CD14-positive monocyte (primary cell): Measurements from ENCODE around the gene PEAK1. TPM values are rescaled to one million over a fixed set of nuclear protein-coding genes. Genes with fewer than 3 reads are reported as not detected.

Experiments used
- DNase-seq, 3 donors: peaks; one replicate each; pipeline ENCODE4 v3.0.0-alpha.2; 2011 to 2022
- H2AFZ ChIP-seq: 2 replicates; pipeline ENCODE4 v1.6.0; 2012; ENCODE audit warnings: mild to moderate bottlenecking, low read depth, low read length, inconsistent platforms; ENCODE audit not compliant: insufficient read depth, poor library complexity, severe bottlenecking
- H3K27ac ChIP-seq, 2 donors: 1 replicate in 1 of 2; 2 replicates in 1 of 2; pipeline ENCODE4 v1.5.1; 2012 to 2013; ENCODE audit warnings: low read length in 2 of 2, control low read depth in 1 of 2, inconsistent platforms in 1 of 2, low read depth in 1 of 2, mild to moderate bottlenecking in 1 of 2
- H3K27me3 ChIP-seq, 2 donors: one replicate each; pipeline versions ENCODE4 v1.6.0 to v1.6.1; 2011 to 2013; ENCODE audit warnings: low read length in 2 of 2; ENCODE audit not compliant: control insufficient read depth in 2 of 2, insufficient read depth in 2 of 2
- H3K36me3 ChIP-seq, 2 donors: replicated peaks in 1 of 2; 1 replicate in 1 of 2; 2 replicates in 1 of 2; pipeline versions ENCODE4 v1.5.1 to v1.6.1; 2012 to 2013; ENCODE audit warnings: low read length in 2 of 2, control low read depth in 1 of 2, inconsistent platforms in 1 of 2, mild to moderate bottlenecking in 1 of 2; ENCODE audit not compliant: insufficient read depth in 2 of 2, control insufficient read depth in 1 of 2
- H3K4me1 ChIP-seq, 2 donors: 1 replicate in 1 of 2; 2 replicates in 1 of 2; pipeline versions ENCODE4 v1.5.1 to v1.6.1; 2012 to 2013; ENCODE audit warnings: low read length in 2 of 2, control low read depth in 1 of 2, inconsistent platforms in 1 of 2, mild to moderate bottlenecking in 1 of 2, moderate library complexity in 1 of 2; ENCODE audit not compliant: insufficient read depth in 2 of 2, control insufficient read depth in 1 of 2
- H3K4me2 ChIP-seq: replicated peaks from 2 replicates; pipeline ENCODE3; 2012; ENCODE audit warnings: low read length, moderate library complexity, mild to moderate bottlenecking; ENCODE audit not compliant: poor library complexity, severe bottlenecking; ENCODE audit errors: extremely low read depth
- H3K4me3 ChIP-seq, 3 experiments: fragments of 200-600 bp in 1 of 3; sonication (generic) in 1 of 3; replicated peaks in 1 of 3; 1 replicate in 2 of 3; 2 replicates in 1 of 3; pipeline ENCODE4 v1.5.1; 2011 to 2013; ENCODE audit warnings: low read length in 3 of 3, mild to moderate bottlenecking in 3 of 3, control low read depth in 2 of 3, low read depth in 2 of 3, inconsistent platforms in 1 of 3, moderate library complexity in 1 of 3
- H3K79me2 ChIP-seq: 2 replicates; pipeline ENCODE4 v1.6.0; 2012; ENCODE audit warnings: mild to moderate bottlenecking, control low read depth, inconsistent platforms, low read length, moderate library complexity; ENCODE audit not compliant: insufficient read depth
- H3K9ac ChIP-seq: 2 replicates; pipeline ENCODE4 v1.6.0; 2017; ENCODE audit warnings: low read length, mild to moderate bottlenecking; ENCODE audit not compliant: insufficient read depth, poor library complexity, severe bottlenecking
- H3K9me3 ChIP-seq, 2 donors: replicated peaks in 1 of 2; 1 replicate in 1 of 2; 2 replicates in 1 of 2; pipeline versions ENCODE4 v1.5.1 to v1.6.1; 2012 to 2013; ENCODE audit warnings: low read length in 2 of 2, control low read depth in 1 of 2; ENCODE audit not compliant: control insufficient read depth in 1 of 2, insufficient read depth in 1 of 2
- H4K20me1 ChIP-seq: 2 replicates; pipeline ENCODE4 v1.6.0; 2012; ENCODE audit warnings: mild to moderate bottlenecking, low read length, control low read depth, moderate library complexity; ENCODE audit not compliant: insufficient read depth
- H3K27ac Mint-ChIP-seq, 7 donors: one replicate each; pipeline ENCODE4 v1.8.0; 2020; ENCODE audit warnings: mild to moderate bottlenecking in 7 of 7, mixed read lengths in 7 of 7, moderate library complexity in 6 of 7, inconsistent platforms in 2 of 7
- H3K27me3 Mint-ChIP-seq, 3 donors: one replicate each; pipeline ENCODE4 v1.8.0; 2021 to 2022; ENCODE audit warnings: low read depth in 3 of 3, mild to moderate bottlenecking in 3 of 3, mixed read lengths in 3 of 3, moderate library complexity in 3 of 3, inconsistent platforms in 1 of 3
- H3K36me3 Mint-ChIP-seq, 2 donors: one replicate each; pipeline ENCODE4 v1.8.0; 2020; ENCODE audit warnings: mixed read lengths in 2 of 2, inconsistent platforms in 1 of 2, mild to moderate bottlenecking in 1 of 2
- H3K4me1 Mint-ChIP-seq: one replicate; pipeline ENCODE4 v1.8.0; 2020; ENCODE audit warnings: mild to moderate bottlenecking, mixed read lengths
- H3K4me3 Mint-ChIP-seq, 2 donors: one replicate each; pipeline ENCODE4 v1.8.0; 2020; ENCODE audit warnings: mild to moderate bottlenecking in 2 of 2, mixed read lengths in 2 of 2, moderate library complexity in 1 of 2
- H3K9me3 Mint-ChIP-seq, 7 donors: one replicate each; pipeline ENCODE4 v1.8.0; 2020 to 2022; ENCODE audit warnings: mixed read lengths in 7 of 7, mild to moderate bottlenecking in 6 of 7, moderate library complexity in 6 of 7, inconsistent platforms in 2 of 7
- CTCF ChIP-seq: fragments of 200-600 bp; IDR thresholded peaks from one replicate; pipeline ENCODE4 v1.8.0; 2022; ENCODE audit warnings: antibody characterized with exemption, mild to moderate bottlenecking
- WGBS: methylation state at CpG from one replicate; pipeline ENCODE4 v1.1.5; 2013; ENCODE audit warnings: missing lambda C conversion rate; ENCODE audit not compliant: insufficient coverage; 5-methylcytosine and 5-hydroxymethylcytosine counted together
- intact Hi-C, 2 donors: fragments of 100-400 bp; cut with micrococcal nuclease; formaldehyde crosslinking; loops; one replicate each; pipeline versions ENCODE4 v1.15.0 to v1.15.1; 2023
- polyA plus RNA-seq, 3 donors: library from polyadenylated mRNA; depleted of rRNA in 1 of 3; unstranded in 2 of 3; stranded (reverse) in 1 of 3; fragments of 300-500 nt in 2 of 3; fragments of >200 nt in 1 of 3; fragmentation: Illumina TruSeq in 2 of 3; gene quantifications; 1 replicate in 2 of 3; 2 replicates in 1 of 3; pipeline ENCODE4 v1.2.3, GENCODE V29; 2012 to 2021

Gene PEAK1
- polyA plus RNA-seq, 3 donors = 0.85 to 8.7 (median 1.1) TPM

DNA sequence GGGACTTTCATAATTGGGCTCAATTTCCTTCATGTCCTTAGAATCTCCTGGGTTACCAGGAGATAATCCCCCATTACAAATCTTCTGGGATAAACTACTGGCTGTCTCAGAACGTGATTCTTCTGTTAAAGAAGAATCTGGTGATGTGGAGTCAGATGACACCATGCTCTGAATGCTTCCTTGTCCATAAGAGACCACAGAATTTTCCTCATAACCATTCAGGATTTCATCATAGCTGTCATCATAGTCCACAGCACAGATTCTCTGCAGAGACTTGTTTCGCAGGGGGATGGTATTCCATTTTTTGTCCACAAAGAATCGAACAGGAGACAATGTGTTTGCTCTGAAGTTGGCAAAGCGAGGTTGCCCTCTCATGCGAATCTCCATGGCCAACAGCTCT is 239.1 kb downstream of the PEAK1 start:
- no peaks in the 10 kb centered on the region for H3K36me3 ChIP-seq
- Mint-ChIP-seq H3K9me3 (no peaks in the 10 kb centered on the region), H3K27ac (peak overlapping the region; percentile 41 to 85 (median 68)), H3K27me3 (peaks cover 0 to 2% (median 1%) of the 10 kb centered on the region in 3 donors), H3K4me1 (peaks cover 44% of the 10 kb centered on the region), H3K36me3 (peaks cover 8 to 11% of the 10 kb centered on the region in 2 donors), H3K4me3 (no peak overlapping the region)
- peaks cover 30 to 34% of the 10 kb centered on the region in 2 donors for H3K4me1 ChIP-seq
- no peaks in the 10 kb centered on the region for H4K20me1 ChIP-seq
- peak overlapping the region in 1 of 3 experiments; percentile 4 for H3K4me3 ChIP-seq
- no peak overlapping the region for H3K9ac ChIP-seq
- peak overlapping the region; percentile 12 for H3K4me2 ChIP-seq
- H2AFZ ChIP-seq = no peak overlapping the region
- intact Hi-C loops = loop anchor here in 1 of 2 donors (10.0 kb wide), 2 partner anchors 106 to 234 kb away; partner anchors contain the start of gene TSPAN3
- no peak for TF ChIP-seq CTCF
- H3K27ac ChIP-seq = peak overlapping the region in 1 of 2 donors; percentile 68
- H3K79me2 ChIP-seq = no peaks in the 10 kb centered on the region
- DNase-seq = peak; percentile 54 to 85 (median 57)
- H3K27me3 ChIP-seq = no peaks in the 10 kb centered on the region
- WGBS = 78% methylated on average over 4 of the region's 5 CpGs
- no peaks in the 10 kb centered on the region for H3K9me3 ChIP-seq

- DNase-seq = peak in 2 of 3 donors; percentile 18 to 62
- peak overlapping the region; percentile 12 for H3K4me2 ChIP-seq
- no peak for TF ChIP-seq CTCF
- Mint-ChIP-seq H3K4me1 (peaks cover 41% of the 10 kb centered on the region), H3K9me3 (no peaks in the 10 kb centered on the region), H3K4me3 (no peak overlapping the region), H3K36me3 (peaks cover 8 to 11% of the 10 kb centered on the region in 2 donors), H3K27me3 (peaks cover 0 to 1% (median 0%) of the 10 kb centered on the region in 3 donors), H3K27ac (peak overlapping the region; percentile 41 to 85 (median 68))
- peak overlapping the region in 1 of 3 experiments; percentile 4 for H3K4me3 ChIP-seq
- H3K9ac ChIP-seq = no peak overlapping the region
- peaks cover 30 to 34% of the 10 kb centered on the region in 2 donors for H3K4me1 ChIP-seq
- no peaks in the 10 kb centered on the region for H3K36me3 ChIP-seq
- H3K9me3 ChIP-seq = no peaks in the 10 kb centered on the region
- H4K20me1 ChIP-seq = no peaks in the 10 kb centered on the region
- H3K79me2 ChIP-seq = no peaks in the 10 kb centered on the region
- intact Hi-C loops = loop anchor here in 1 of 2 donors (10.0 kb wide), 2 partner anchors 105 to 235 kb away; partner anchors contain the start of gene TSPAN3
- 79% methylated on average over 3 of the region's 6 CpGs for WGBS
- H3K27me3 ChIP-seq = no peaks in the 10 kb centered on the region
- peak overlapping the region in 1 of 2 donors; percentile 68 for H3K27ac ChIP-seq
- no peak overlapping the region for H2AFZ ChIP-seq
Observed at GRCh38 chr15:77180270-77180669, 239.6 kb downstream of the PEAK1 start.
